GM10248 (cell line): ENCODE results near the gene LEF1.

Experiments
- CTCF ChIA-PET: fragments of 300-600 bp; sonication (Branson Sonifier 250); formaldehyde crosslinking; extraction: SDS; loops from one replicate; lab custom pipeline; 2021; ENCODE audit warnings: antibody characterized with exemption; lab: Yijun Ruan, JAX
- POLR2A ChIA-PET: fragments of 350-650 bp; sonication (Branson Sonifier 250); formaldehyde crosslinking; extraction: SDS; loops from one replicate; lab custom pipeline; 2020; ENCODE audit warnings: antibody characterized with exemption; lab: Yijun Ruan, JAX
- DNase-seq: peaks from one replicate; pipeline ENCODE4 v3.0.0; 2012; ENCODE audit errors: extremely low spot score
- TF ChIP-seq, protein P1 (sequence below): IDR thresholded peaks from 2 replicates; pipeline ENCODE4 v1.5.1; 2012; ENCODE audit warnings: mild to moderate bottlenecking, low read depth; ENCODE audit errors: extremely low read depth, missing control alignments, control extremely low read depth

The LEF1 gene

GRCh38 chr4:108209489-108209888, 40.8 kb upstream of the LEF1 start:
- TF ChIP-seq, protein P1, sequence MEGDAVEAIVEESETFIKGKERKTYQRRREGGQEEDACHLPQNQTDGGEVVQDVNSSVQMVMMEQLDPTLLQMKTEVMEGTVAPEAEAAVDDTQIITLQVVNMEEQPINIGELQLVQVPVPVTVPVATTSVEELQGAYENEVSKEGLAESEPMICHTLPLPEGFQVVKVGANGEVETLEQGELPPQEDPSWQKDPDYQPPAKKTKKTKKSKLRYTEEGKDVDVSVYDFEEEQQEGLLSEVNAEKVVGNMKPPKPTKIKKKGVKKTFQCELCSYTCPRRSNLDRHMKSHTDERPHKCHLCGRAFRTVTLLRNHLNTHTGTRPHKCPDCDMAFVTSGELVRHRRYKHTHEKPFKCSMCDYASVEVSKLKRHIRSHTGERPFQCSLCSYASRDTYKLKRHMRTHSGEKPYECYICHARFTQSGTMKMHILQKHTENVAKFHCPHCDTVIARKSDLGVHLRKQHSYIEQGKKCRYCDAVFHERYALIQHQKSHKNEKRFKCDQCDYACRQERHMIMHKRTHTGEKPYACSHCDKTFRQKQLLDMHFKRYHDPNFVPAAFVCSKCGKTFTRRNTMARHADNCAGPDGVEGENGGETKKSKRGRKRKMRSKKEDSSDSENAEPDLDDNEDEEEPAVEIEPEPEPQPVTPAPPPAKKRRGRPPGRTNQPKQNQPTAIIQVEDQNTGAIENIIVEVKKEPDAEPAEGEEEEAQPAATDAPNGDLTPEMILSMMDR: no peak
- CTCF ChIA-PET: no interaction called here
- DNase-seq: no peak
- POLR2A ChIA-PET: no interaction called here

- ChIA-PET CTCF (no interaction called here), POLR2A (no interaction called here)
- TF ChIP-seq, protein P1: no peak
- DNase-seq: no peak
These were observed 37.1 kb upstream of the LEF1 start for GRCh38 chr4:108205859-108206258.

GRCh38 chr4:108204518-108204917, 35.8 kb upstream of the LEF1 start:
- ChIA-PET POLR2A (no interaction called here), CTCF (interaction anchor here (1.5 kb wide), 1 partner anchor 50 kb away, joined by 3 read pairs; no protein-coding TSS in a partner anchor)
- no peak for DNase-seq
- TF ChIP-seq, protein P1: no peak

DNA sequence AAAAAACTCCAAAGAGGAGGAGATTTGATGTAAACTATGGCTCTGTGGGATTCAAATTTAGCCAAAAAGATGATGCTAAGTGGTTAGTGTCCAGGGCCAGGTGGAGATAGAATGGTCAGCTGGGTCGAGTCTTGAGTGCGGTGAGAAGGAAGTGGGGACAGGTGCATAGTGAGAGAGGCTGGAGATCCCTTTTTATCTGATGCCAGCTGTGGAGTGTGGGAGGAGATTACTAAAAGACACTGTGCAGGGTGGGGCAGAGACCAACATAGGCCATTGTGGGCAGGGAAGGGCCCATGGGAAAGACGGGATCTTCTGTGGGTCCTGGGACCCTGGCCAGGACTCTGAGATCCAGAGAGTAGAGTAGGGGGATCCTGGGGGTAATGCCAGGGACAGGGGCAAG, 34.6 kb upstream of the LEF1 start:
- no peak for DNase-seq
- POLR2A ChIA-PET: no interaction called here
- TF ChIP-seq, protein P1: no peak
- CTCF ChIA-PET: no interaction called here

DNA sequence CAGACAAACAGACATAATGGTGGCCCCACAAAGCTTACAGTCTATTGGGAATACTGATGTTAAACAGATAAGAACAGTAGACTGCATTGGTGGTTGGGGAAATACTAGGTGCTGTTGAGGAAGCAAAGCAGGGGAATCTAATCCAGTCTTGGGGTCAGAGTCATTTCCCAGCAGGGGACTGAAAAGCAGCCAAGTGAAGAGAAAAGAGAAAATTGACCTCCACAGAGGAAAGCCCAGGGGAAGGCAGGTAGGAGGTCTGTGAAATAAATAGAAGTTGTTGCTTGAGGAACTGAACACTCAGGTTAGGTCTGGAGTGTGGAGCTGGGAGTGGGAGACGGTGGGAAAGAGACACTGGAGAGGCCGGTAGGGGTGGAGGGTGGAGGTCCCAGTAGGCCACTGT, 33.0 kb upstream of the LEF1 start:
- CTCF ChIA-PET: no interaction called here
- TF ChIP-seq, protein P1: no peak
- no peak for DNase-seq
- POLR2A ChIA-PET: no interaction called here

- POLR2A ChIA-PET: no interaction called here
- DNase-seq: no peak
- CTCF ChIA-PET: interaction anchor here (2.0 kb wide), 1 partner anchor 18 kb away, joined by 7 read pairs; no protein-coding TSS in a partner anchor
- TF ChIP-seq, protein P1: no peak
These were observed 31.1 kb upstream of the LEF1 start for GRCh38 chr4:108199881-108200280.

DNA sequence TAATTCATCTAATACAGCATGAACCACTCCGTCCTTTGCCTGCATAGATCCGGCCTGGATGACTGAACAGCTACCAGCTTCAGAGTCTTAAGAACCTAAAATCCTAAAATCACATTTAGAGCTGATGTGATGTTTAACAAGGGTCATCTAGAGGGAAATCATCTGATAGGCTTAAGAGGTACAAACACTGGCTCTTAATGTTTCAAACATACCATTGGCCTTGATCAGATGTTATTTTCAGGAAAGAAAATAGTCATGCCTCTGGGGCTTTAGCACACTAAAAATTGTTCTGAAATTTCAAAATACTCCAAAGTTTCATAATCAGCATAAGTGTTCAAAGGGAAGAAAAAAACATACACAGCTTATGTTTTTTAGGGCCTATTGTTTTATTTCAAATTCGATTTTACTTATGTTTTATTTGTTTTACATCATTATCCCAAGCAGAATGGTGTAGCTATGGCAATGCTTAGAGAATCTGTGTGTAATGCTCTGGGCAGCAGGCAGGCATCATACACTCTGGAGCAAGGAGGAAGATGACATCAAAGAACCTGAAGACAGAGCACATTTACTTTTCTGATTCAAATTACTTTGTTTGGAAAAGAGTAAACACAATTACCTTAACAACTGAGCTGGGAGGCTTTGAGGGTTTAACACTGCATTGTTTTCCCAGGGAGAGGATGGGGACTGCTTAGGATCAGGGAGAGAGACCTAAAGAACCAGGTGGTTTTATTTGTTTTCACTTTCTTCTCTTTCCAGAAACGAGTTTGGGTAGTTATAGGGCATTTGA, 25.3 kb upstream of the LEF1 start:
- DNase-seq: no peak
- TF ChIP-seq, protein P1: no peak
- POLR2A ChIA-PET: no interaction called here
- CTCF ChIA-PET: interaction anchor here (0.8 to 1.6 kb wide), 2 partner anchors 11 to 16 kb away, joined by 3 read pairs; no protein-coding TSS in a partner anchor
